Ramos (cell line): ENCODE data around the gene INPPL1.

Experiments
- in situ Hi-C: fragments of 300-500 bp; cut with MboI; formaldehyde crosslinking; loops from one replicate; pipeline ENCODE4 v1.14.3; 2022; ENCODE audit warnings: low sequenced_read_pairs; ENCODE audit not compliant: unreplicated experiment

INPPL1 gene

DNA sequence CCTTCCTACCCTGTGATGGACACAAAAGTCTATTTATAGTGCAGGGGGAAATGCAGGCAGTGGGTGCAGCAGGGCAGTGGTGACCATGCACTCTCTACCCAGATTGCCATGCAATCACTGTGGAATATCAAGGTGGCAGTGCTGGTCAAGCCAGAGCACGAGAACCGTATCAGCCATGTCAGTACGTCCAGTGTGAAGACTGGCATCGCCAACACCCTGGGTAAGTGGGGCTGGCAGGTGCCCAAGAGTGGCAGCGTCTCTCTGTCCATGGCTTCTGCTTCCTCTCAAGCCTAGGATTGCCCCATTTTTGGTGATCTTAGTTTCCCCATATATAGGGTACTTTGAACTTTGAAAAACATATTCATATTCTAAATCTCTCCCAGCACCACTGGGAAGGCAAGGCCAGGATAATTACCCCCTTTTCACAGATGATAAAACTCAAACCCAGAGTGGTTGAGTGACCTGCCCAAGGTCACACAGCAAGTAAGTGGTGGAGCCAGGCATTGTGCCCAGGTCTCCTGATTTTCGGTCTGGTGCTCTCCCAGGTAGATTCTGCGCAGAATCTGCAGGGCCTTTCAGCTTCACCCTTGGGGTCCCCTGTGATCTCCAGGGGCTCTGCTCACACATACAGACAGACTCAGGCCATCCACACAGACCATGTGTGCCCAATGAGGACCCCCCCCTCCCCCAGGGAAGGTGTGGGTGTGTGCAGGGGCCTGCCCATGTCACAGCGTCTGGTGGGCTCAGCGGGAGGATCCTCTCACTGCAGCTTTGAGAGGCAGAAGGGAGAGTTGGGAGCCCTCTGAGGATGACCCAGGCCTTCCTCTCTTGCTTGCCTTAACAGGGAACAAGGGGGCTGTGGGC is 7.1 kb downstream of the INPPL1 start:
- in situ Hi-C loops = no loop called here

DNA sequence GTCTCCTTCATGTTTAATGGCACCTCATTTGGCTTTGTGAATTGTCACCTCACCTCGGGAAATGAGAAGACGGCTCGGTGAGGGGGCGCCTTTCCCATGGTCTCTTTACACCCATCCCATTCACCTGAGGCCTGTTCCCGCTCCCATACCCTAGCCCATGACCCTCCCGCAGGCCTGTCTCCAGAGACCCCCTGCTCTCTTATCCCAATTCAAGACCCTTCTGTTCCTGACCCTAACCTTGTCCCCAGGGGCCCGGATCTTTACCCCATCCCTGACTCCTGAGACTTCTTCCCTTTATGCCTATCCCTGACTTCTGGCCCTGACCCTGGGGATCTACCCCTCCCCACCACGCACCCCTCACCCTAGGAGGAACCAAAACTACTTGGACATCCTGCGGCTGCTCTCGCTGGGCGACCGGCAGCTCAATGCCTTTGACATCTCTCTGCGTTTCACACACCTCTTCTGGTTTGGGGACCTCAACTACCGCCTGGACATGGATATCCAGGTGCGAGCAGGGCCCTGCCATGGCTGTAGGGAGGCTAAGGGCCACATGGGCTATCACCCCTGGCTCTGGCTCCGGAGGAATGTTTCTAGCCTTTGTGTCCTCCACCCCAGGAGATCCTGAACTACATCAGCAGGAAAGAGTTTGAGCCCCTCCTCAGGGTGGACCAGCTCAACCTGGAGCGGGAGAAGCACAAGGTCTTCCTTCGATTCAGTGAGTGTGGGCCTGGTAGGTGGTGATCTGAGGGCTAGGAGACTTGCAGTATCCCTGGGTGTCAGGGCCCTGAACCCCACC is 7.9 kb downstream of the INPPL1 start:
- in situ Hi-C loops = no loop called here

DNA sequence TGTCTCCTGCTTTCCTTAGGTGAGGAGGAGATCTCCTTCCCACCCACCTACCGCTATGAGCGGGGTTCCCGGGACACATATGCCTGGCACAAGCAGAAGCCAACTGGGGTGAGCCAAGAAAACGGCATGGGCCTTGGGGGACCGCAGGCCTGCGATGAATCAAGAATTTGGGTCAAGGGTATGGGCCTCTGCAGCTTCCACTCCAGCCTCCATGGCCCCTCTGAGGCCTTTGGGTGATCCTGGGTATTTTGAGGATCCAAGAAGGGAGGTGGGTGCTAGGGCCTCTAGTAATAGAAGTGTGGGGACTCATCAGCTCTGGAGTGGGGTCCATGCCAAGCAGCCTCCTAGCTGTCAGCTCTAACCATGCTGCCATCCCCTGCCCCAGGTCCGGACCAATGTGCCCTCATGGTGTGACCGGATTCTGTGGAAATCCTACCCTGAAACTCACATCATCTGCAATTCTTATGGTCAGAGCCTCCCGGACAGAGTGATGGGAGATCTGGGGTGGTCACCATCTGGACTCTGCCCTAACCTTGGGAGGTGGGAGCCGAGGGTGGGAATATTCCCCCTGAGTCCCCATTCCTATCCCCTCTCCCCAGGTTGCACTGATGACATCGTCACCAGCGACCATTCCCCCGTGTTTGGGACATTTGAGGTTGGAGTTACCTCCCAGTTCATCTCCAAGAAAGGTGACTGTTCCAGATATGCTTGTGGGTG is 8.6 kb downstream of the INPPL1 start:
- in situ Hi-C loops = no loop called here

DNA sequence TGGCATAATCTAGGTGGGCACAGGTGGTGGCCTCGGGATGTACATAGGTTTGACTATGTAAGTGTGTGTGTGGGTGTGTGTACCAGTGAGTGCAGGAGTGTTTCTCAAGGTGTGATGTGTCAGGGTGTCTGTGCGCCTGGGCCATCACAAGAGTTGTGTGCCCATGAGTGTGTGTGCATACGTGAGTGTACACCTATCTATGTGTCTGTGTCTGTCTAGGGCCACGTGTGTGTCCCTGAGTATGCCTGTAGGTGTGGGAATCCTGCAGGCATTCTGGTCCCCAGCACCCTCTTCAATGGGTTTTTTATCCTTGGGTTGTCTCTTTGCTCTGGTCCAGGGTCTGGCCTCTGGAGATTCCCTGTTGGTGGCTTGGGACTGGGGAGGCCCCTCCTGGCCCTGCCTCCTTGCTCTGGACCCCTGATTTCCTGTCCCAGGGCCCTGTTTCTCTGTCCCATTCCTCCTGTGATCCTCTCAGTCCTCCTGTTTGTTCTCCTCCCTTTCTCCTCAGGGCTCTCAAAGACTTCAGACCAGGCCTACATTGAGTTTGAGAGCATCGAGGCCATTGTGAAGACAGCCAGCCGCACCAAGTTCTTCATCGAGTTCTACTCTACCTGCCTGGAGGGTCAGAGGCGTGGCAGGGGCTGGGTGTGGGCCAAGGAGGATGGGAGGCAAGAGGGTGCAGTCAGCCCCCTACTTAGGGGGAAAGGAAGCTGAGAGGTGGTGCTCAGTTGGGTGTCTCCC is 9.4 kb downstream of the INPPL1 start:
- in situ Hi-C loops = no loop called here

DNA sequence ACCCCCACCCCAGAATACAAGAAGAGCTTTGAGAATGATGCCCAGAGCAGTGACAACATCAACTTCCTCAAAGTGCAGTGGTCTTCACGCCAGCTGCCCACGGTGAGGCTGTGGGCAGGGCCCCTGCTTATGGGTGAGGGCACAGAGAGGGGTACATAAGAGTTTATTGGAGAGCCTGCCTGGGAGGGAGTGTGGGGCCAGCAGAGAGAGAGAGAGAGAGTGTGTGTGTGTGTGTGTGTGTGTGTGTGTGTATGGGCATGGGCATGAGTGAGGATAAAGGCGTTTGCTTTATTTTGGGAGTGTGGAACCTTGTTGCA is 9.9 kb downstream of the INPPL1 start:
- in situ Hi-C loops = no loop called here

DNA sequence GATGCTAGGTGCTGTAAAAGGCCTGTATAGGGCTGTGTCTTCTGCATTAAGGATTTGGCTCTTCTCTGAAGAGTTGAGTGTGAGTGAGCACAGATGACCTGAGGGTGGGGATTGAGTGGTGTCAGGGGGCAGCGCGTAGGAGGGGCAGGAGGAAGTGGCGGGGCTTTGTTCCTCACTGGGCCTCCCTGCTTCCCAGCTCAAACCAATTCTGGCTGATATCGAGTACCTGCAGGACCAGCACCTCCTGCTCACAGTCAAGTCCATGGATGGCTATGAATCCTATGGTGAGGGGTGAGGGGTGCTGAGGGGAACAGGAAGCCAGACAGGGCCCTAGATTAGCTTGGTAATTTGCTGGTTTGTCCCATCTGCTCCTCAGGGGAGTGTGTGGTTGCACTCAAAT is 10.4 kb downstream of the INPPL1 start:
- in situ Hi-C loops = no loop called here

DNA sequence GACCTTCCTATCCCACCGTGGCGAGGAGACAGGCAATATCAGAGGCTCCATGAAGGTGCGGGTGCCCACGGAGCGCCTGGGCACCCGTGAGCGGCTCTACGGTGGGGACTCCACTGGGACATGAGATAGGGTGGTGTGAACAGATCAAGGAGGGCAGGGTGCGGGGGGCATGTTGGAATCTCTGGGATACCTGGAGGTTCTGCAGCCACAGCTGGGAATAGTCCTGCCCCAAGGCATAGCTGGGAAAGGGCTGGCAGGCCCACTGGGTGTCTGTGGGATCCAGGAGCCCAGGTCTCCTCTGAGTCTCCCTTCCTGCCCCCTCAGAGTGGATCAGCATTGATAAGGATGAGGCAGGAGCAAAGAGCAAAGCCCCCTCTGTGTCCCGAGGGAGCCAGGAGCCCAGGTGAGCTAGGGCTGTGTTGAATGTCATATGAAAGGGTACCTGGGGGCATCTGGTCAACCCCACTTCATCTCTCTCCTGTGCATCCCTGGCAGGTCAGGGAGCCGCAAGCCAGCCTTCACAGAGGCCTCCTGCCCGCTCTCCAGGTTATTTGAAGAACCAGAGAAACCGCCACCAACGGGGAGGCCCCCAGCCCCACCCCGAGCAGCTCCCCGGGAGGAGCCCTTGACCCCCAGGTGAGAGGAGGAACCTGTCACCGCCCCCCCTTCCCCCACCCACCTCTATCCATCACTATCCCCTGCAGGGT is 10.9 kb downstream of the INPPL1 start:
- in situ Hi-C loops = no loop called here

DNA sequence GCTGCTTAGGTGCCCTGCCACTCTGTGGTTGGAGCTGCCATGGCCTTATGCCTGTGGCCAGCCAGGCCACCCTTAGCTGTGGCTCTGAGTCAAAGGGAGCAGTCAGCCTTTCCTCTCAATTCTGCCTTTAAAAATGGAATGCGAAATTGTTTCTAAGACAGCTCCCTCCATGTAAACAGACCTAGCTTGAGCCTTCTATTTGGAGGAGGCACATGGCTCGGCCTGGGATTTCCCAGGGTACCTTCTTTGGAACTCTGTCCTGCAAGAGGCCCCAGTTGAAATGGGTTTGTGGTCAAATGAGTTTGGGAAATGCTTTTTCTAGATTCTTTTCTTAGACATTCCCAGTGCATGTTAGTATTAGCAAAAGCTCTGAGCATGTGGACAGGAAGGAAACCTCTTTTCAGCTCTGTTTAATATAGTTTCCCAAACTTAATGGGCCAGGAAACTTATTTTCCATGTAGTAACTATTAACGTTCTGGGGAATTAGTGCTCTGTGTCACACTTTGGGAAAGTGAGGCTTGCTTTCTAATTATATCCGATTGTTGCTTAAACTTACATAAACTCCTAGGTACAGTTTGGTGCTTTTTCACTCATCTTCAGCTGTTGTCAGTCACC is 11.6 kb downstream of the INPPL1 start:
- in situ Hi-C loops = no loop called here

DNA sequence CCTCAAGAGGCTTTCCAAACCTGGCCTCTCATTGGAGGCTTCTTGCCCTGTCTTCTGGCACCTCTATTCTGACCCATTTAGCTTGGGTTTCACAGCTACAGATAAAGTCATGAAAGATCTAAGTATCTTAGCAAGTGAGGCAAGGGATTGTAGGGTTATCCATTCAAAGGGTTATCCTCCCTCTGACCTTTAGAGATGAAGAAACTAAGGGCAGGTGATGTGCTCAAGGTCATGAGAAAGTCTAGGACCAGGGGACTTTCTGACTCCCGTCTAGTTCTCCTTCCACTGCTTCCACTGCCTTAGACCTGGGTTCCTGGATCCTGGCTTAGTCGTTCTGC is 12.2 kb downstream of the INPPL1 start:
- in situ Hi-C loops = no loop called here

DNA sequence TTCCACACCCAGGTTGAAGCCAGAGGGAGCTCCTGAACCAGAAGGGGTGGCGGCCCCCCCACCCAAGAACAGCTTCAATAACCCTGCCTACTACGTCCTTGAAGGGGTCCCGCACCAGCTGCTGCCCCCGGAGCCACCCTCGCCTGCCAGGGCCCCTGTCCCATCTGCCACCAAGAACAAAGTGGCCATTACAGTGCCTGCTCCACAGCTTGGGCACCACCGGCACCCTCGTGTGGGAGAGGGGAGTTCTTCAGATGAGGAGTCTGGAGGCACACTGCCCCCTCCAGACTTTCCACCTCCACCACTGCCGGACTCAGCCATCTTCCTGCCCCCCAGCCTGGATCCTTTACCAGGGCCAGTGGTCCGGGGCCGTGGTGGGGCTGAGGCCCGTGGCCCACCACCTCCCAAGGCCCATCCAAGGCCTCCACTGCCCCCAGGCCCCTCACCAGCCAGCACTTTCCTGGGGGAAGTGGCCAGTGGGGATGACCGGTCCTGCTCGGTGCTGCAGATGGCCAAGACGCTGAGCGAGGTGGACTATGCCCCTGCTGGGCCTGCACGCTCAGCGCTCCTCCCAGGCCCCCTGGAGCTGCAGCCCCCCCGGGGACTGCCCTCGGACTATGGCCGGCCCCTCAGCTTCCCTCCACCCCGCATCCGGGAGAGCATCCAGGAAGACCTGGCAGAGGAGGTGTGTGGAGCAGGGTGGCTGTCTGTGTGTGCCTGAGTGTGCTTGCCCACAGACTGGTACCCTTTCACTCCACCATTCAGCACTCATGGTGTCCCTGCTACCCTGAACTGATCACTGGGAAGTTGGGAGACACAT is 12.8 kb downstream of the INPPL1 start:
- in situ Hi-C loops = no loop called here

DNA sequence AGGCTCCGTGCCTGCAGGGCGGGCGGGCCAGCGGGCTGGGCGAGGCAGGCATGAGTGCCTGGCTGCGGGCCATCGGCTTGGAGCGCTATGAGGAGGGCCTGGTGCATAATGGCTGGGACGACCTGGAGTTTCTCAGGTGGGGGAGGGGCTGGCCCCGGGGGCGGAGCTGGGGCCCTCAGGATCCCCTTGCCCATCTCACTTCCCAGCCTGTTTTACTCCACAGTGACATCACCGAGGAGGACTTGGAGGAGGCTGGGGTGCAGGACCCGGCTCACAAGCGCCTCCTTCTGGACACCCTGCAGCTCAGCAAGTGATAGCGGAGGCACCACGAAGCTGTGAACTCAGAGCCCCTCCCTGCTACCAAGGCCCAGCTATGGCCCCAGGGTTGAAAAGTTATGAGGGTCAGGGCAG is 13.5 kb downstream of the INPPL1 start:
- in situ Hi-C loops = no loop called here

DNA sequence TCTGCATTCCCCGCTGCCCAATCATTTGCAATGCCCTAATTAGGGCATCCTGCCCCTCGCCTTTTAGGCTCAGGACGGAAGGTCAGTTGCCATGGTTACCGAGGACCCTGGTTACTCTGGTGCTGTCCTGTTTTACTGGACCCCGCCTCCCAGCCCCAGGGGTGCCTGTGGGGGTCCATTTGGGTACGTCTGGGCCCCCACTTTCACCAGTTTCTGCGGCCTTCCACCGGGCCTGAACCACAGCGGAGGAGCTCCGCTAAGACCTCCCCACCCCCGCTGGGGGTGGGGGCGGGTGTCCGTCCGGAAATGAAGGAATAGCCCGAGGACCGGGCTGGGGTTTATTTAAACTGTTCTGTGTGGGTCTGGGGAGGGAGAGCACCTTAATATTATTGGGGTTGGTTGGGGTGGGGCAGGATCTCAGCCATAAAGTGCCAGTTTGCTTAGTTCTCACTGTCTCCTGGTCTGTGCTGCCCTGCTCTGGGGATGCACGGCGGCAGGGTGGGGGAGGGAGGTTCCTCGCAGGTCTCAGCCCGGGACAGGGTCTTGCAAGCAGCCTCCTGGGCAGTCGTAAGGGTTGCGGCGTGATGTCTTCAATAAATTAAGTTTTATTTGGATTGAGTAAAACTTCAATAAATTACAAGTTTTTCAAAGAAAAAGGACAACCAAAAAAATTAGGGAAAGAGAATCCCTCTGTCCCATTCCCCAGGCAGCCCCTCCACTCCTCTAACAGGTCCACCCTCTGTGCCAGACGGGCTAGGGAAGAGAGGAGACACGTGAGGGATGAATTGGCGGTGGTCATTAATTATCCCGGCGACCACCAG is 14.1 kb downstream of the INPPL1 start:
- in situ Hi-C loops = no loop called here

DNA sequence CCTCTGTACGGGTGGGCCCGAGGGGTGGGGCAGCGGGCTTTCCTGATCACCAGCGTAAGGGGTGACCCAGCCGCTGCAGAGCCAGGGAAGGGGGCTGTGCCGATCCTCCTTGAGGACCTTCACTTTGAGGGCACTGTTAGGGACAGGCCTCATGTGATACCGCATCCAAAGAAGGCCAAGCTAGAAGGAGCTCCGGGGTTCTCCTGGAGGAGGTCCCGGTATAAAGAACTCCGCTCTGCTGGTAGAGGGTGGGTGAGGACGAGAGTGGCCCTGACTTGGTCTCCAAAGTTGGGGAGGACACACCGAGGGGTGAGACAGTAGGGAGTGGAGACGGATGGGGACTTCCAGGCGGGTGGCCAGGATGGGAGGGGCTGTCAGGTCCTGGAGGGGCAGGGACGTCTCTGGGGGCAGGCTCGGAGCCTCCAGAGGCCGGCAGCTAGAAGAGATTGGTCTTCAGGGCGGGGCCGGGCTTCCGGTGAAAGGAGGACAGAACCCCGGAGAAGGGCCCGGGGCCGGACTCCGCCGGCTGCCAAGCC is 14.8 kb downstream of the INPPL1 start:
- in situ Hi-C loops = no loop called here

DNA sequence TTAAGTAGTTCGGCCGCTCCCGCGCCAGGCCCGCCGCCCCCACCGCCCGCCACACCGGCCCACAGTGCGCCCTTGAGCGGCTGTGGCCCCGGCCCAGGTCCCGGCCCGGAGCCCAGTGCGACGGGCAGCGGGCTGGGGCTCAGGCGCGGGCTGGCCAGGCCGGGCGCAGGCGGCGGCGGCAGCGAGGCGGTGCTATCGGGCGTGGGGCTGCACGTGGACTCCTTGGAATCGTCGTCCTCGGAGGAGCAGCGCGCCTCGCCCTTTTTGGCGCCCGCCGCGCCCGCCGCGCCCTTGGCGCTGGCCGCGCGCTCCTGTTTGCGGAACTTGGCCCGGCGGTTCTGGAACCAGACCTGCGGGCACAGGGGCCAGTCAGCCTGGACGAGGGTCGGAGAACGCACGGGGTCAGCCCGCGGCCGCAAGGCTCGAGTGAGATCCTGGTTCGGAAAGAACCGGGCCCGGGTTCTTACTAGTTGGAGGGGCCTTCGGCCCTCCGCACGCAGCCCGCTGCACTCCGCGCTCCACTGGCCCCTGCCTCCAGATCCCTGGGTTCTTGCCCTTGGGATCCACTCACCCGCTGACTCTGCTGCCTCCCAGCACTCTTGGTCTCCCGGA is 15.4 kb downstream of the INPPL1 start:
- in situ Hi-C loops = no loop called here

DNA sequence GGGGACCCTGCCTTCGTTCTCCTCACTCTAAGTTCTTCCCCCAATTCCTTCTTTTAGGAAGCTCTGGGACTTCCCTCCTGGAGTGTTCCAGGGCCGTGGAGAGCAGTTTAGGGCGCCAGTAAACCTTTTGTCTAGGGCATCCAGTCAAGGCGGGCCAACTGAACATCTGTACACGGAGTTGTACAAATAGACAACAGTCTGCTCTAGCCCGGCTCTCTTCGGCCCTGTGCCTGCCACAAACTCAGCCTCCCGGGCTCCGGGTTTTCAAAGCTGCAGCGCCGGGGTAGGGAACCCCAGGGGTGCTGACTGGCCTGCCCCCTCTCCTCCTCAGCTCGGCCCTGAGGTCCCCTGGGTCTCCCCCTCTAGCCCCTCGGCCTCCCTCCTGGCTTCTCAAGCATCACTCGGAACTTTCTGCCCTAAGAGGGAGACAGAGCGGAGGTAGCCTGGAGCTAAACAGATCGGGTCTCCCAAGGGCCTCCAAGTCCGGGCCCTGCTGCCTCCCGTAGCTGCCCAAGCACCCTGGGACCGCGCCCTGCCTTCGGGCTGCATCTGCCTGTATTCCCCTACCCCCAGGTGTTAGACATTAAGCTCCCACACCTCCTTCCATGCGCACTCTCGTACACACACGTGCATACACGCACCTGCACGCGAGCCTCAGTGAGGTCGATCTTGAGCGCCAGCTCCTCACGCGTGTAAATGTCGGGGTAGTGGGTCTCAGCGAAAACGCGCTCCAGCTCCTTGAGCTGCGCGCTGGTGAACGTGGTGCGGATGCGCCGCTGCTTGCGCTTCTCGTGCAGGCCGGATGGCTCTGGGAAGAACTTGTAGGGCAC is 16.1 kb downstream of the INPPL1 start:
- in situ Hi-C loops = no loop called here

DNA sequence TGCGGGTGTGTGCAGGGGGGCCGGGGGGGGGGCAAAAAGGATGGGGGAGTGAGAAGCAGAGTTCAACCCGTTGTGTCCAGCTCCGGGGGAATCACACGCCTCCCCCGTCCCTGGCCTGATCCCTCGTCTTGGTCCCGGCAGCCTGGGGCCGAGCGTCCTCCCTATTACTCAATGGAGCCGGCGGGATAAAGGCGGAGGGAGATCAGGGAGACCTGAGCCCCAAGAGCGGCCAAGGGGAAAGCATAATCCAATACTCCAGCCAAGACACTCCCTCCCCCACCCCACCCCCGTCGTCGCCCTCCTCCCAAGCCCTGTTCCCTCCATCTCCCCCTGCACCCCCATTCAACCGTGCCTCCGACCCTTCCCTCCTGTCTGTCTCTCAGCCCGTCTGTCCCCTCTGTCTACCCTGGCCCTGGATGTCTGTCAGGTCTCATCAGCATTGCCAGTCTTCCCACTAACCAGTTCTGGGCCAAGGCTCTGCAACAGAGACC is 16.8 kb downstream of the INPPL1 start:
- in situ Hi-C loops = no loop called here
